ENCODE data around the gene EPM2AIP1.
"Not testable (repeated sequence)": the region's sequence is repeated elsewhere in the genome, so short reads cannot be mapped to it uniquely, and the experiment has no call there.

The EPM2AIP1 gene

DNA sequence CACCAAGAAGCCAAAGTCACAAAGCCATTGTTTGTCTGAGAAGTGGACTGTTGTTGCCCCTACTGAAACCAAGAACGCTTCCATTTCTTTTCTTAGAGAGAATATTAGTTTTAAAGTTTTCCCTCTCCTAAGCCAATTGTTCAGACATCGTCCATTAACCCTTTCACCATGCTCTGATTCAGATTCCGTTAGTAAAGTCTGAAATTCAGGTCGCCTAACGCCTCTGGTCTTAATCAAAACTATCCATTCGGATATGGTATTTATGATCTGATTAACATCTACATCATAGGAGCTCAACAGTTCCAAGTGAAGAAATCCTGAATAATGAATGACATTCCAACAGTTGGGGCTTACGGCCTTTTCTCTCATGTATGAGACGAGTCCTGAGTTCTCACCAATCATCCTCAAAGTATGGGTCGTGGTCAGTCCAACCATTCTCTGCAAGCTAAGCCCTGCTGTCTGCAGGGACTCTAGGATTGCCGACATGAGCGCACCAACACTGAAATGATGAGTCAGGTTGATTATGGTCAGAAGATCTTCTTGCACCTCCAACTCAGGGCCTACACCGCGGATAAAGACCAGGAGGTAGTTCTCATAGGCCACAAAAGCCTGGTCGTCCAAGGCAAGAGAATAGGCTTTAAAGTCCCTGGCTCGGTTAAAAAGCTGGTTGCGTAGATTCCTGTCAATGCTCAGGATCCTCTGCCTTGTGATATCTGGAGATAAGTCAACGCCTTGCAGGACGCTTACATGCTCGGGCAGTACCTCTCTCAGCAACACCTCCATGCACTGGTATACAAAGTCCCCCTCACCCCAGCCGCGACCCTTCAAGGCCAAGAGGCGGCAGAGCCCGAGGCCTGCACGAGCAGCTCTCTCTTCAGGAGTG is 767 bp downstream of the EPM2AIP1 start:
- DNase-seq: no peak

DNA sequence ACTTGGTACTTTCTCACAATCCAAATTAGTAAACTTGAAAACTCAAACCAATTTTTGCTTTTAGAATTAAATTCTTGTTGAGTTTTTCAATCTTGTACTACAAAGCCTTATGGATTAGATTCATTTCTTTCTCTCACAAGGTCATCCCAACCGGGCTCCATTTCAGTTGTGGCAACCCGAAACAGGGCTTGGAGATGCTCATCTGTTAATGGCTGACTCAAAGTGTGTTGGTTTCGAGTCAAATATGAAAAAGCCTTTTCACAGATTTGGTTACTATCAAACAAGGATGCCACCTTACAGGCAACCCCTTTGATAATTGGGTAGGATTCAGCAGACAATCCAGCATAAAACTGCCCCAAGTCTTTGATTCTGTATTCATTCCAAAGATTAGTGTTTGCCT is 1.8 kb downstream of the EPM2AIP1 start:
- no peak for DNase-seq

DNA sequence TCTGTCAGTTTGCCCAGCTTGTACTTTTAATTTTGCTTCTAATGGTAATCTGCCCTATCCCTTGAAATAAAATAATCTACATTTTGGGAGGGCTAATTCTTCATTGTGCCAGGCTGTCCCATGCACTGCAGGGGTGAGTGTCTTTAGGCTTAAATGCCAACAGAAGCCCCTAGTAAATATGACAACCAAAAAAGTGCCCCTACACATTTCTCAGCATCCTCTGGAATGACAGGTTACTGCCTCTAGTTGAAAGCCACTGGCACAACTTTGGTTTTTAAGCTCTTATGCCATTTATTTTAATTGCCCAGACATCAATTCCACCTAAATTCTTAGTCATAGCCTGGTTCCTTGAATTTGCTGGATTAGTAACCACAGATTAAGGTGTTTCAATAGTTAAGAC is 3.4 kb downstream of the EPM2AIP1 start:
- DNase-seq: no peak

DNA sequence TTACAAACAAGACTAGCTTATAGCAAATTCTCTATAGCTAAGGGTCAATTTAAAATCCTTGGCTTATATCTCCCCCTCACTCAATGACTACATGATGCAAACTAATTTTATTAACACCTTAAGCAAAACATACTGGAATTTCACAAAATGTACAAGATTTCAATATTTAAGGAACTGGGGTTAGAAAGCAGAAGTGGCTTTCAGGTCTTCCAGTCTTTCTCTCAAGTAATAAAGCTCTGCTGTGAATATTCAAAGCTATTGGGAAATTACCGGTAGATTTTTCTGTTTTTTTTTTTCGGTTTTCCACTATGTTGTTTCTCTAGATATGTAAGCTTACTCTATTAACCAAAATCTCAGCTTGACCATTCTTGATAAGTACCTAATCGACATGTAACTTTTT is 3.9 kb downstream of the EPM2AIP1 start:
- DNase-seq: no peak

DNA sequence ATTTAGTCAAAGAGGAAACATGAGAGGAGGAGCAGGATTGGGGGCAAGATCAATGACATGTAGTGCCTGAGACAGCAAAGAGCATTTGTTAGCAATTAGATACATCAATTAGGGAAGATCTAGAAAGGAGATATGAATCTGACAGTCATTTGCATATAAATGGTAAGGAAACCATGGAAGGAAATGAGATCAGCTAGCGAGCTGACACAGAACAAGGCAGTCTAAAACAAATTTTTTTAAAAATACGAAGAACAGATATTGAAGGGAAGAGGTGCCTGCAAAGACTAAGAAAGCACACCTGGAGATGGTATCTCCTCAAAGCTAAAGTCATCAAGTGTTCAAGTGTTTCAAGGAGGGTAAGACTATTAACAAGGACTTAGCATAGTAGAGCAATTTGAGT is 4.6 kb downstream of the EPM2AIP1 start:
- DNase-seq: no peak

DNA sequence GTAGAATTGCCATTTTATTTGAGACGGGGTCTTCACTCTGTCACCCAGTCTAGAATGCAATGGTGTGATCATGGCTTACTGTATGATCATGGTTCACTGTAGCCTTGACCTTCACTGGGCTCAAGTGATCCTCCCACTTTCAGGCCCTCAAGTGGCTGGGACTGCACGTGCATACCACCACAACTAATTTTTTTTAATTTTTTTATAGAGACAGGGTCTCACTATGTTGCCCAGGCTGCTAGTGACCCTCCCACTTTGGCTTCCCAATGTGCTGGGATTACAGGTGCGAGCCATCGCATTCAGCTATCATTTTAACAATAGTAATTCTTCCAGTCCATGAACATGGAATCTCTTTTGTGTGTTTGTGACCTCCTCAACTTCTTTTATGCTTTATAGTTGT is 11.9 kb downstream of the EPM2AIP1 start:
- no peak for DNase-seq

DNA sequence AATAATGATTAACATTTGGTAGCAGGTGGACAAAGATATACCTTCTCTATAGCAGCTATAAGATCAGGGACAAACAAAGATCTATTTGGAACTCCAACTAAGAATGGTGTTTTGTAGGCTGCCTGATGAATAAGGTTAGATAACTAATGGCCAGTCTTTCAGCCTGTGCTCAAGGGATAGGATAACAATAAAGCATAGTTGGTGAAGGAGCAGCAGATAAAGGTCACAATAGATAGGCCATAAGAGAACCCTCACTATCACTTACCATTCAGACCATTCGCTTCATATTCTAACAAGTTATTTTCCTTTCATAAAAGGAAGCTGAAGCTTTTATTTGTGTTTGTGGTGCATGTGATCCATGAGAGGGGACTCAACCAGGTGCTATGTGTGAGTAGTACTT is 19.8 kb downstream of the EPM2AIP1 start:
- DNase-seq: no peak

DNA sequence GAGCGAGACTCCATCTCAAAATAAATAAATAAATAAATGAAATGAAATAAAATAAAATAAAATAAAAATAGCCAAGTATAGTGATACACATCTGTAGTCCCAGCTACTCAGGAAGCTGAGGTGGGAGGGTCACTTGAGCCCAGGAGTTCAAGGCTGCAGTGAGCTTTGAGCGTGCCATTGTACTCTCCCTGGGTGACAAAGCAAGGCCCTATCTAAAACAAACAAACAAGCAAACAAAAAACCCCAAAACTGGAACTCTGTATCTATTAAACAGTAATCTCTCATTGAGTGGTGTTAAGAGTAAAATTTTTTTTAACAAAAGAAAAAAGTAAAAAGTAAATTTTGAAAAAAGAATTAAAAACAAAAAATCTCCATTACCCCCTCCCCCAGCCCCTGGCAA is 20.8 kb downstream of the EPM2AIP1 start:
- no peak for DNase-seq

DNA sequence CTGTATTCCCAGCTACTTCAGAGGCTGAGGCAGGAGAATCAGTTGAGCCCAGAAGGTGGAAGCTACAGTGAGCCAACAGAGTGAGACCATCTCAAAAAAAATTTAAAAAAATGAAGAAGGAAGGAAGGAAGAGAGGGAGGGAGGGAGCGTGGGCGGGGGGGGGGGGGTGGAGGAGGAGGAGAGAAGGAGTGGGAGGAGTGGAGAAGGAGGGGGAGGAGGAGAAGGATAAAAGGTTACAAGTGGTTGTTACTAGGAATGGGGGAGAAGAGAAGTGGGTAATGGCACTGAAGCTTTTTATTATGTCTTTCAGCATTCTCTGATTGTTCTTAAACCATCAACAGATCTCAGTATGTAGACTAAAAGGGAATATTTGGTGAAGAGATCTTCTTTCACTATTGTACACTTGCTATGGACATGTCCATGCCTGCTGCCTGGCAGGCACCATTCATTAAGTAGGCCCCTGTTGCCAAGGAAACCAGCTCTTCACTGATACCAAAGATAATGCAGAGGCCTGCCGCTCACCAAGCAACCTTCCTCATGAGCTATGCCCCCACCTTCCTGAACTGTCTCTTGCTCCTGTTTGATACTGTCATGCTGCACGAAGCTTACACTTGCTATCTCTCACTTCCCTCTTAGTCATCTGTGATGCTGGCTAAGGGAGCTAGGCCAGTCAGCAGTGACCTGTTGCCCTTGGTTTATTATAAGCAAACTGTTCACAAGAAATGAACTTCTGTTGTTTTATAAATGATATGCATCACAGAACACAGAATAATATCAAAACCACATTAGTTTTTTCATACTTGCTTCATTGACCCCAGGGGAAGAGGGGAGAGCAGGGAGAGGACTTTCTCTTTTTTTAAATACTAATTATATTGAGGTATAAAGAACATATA is 23.1 kb downstream of the EPM2AIP1 start:
- DNase-seq: peak; percentile 35

DNA sequence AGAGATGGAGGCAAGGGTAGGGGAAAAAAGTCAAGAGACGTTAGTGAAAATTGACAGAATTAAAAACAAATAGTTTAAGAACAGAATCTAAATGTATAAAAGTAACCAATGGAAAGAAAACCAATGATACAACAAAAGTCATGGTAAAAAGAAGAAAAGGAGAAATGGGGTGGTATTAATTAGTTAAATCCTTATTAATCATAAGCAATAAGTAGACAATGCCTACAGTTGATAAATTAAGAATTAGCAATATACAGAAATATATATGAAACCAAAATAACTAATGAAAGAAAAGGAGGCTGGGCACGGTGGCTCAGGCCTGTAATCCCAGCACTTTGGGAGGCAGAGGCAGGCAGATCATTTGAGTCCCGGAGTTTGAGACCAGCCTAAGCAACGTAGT is 23.8 kb downstream of the EPM2AIP1 start:
- no peak for DNase-seq

DNA sequence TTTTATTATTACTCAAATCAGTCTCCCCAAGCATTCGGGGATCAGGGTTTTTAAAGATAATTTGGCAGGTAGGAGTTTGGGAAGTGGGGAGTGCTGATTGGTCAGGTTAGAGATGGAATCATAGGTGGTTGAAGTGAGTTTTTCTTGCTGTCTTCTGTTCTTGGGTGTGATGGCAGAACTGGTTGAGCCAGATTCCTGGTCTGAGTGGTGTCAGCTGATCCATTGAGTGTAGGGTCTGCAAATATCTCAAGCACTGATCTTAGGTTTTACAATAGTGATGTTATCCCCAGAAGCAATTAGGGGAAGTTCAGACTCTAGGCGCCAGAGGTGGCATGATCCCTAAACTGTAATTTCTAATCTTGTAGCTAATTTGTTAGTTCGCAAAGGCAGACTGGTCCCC is 27.5 kb downstream of the EPM2AIP1 start:
- no peak for DNase-seq

DNA sequence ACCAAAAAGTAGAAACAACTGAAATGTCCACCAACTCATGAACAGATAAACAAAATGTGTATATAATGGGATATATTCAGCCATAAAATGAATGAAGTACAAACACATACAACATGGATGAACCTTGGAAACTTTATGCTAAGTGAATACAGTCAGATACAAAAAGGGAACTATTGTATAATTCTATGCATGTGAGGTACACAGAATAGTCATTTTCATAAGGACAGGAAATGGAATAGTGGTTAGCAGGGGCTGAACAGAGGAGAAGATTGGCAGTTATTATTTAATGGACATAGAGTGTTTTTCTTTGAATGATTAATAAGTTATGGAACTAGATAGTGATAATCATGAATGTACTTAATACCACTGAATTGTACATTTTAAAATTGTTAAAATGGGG is 28.1 kb downstream of the EPM2AIP1 start:
- DNase-seq: no peak

DNA sequence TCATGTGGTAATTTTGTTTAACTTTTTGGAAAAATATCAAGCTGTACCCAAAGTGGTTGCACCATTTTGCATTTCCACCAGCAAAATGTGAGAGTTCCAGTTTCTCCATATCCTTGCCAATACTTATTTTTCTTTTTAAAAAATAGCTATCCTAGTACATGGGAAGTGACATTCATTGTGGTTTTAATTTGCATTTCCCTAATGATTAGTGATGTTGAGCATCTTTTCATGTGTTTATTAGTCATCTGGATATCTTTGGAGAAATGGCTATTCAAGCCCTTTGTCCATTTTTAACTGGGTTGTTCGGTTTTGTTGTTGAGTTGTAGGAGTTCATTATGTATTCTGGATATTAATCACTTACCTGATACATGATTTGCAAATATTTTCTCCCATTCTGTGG is 28.6 kb downstream of the EPM2AIP1 start:
- no peak for DNase-seq

DNA sequence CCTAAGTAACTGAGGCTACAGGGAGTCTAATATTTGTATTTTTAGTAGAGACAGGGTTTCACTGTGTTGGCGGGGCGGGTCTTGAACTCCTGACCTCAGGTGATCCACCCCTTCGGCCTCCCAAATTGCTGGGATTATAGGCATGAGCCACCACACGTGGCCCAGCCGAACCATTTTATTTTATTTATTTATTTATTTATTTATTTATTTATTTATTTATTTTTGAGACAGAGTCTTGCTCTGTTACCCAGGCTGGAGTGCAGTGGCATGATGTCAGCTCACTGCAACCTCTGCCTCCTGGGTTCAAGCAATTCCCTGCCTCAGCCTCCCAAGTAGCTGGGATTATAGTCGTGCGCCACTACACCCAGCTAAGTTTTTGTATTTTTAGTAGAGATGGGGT is 29.9 kb downstream of the EPM2AIP1 start:
- DNase-seq: not testable (repeated sequence)

DNA sequence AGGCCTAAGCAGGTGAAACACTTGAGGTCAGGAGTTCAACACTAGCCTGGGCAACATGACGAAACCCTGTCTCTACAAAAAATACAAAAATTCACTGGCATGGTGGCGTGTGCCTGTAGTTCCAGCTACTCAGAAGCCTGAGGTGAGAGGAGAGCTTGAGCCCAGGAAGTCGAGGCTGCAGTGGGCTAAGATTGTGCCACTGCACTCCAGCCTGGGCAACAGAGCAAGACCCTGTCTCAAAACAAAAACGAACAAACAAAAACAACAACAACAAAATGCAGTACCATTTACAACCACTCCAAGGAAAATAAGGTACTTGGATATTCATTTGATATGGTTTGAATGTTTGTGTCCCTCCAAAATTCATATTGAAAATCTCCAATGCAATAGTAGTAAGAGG is 32.4 kb downstream of the EPM2AIP1 start:
- DNase-seq: no peak

DNA sequence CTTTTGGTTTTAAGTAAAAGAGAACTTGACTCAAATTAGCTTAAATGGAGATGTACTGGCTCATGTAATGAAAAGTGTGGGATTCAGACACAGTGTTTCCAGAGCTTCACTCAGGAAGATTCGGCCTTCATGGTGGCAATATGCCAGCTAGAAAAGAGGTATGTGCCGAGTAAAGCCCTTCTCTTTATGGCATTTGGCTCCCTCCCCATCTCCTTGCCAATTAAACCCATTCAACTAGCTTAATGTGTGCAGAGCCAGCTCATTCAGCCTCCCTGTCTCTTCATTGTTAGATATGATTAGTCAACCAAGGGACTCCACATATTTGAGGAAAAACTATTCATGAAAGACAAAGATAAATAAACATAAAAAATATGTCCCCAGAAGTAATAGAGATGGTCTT is 33.1 kb downstream of the EPM2AIP1 start:
- DNase-seq: no peak

DNA sequence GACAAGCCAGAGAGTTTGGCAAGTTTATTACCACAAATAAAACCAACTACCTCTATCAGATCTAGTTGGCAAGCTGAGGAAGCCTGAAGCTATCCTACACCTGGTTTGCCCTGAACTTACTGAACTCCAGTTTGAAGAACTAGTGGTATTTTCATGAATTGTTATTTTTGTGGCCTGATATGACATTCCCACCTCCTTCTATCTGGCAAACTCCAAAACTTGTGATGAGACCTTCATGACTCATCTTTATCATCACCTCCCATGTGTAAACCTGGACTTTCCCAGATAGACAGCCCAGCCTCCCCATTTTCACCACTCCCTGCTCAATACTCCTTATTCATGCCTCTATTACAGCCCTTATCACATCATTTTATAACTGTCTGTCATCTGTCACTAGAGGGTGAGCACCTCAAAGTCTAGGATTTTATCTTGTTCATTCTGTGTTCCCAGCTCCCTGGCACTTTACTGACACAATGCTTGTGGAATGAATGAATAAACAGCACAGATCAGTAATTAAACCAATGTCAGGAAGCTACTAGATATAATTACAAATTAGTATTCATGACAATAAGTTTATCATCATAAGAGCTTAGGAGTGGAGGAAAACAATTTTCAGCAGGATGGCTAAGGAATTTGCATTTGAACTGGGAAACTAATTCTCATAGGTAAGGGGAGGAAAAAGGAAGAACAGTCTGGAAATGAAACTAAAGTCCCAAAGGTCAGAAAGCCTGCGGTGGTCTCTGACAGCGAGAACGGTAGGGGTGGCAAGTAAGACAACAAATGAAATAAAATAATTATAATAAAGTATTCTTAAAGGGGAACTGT is 34.9 kb downstream of the EPM2AIP1 start:
- no peak for DNase-seq

DNA sequence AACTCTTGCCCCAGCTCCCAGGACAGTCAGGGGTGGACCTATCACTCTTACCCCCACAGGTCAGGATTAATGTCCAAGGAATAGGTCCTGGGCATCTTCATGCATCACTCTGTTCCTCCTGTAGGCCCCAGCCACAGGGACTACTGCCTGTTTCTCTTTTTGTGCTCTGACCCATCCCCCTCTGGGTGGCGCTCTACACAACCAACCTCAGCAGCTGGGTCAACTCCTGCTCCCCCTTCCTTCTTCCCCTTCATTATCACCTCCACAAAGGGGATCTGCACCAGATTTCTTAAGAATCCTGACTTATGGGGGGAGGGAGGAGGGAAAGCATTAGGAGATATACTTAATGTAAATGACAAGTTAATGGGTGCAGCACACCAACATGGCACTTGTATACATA is 35.9 kb downstream of the EPM2AIP1 start:
- no peak for DNase-seq

DNA sequence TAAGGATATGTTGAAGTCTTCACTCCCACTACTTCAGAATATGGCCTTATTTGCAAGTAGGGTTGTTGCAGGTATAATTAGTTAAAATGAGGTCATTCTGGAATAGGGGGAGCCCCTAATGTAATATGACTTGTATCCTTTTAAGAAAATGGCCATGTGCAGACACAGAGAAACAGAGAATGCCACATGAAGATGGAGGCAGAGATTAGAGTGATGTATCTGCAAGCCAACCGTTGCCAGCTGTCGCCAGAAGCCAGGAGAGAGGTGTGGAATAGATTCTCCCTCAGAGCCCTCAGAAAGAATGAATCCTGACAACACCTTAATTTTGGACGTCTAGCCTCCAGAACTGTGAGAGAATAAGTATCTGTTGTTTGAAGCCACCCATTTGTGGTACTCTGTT is 36.8 kb downstream of the EPM2AIP1 start:
- no peak for DNase-seq

DNA sequence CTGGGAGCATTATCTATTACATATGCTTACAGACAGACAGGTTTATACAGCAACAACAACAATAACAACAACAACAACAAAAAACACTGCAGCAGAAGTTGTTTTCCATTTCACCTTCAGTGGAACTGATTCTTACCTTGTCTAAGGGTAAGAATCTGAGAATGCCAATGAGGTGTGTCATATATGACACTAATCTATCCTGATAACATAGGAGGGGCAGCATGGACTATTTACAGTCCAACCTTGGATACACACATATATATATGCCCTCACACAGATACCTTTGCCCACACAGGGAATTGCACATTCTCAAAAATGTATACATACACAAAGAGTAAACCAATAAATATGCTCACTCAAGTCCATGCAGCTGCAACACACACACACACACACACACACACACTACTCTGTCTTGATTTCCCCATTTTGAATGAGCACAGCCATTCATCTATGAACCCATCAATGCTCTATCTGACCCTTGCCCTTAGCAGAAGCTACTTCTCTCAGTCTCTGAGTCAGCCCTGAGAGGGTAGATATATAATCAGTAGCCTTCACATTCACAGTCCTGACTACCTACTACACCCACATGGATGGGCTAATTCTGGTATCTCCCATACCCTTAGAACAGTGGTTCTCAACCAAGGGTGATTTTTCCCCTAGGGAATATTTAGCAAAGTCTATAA is 38.3 kb downstream of the EPM2AIP1 start:
- DNase-seq: no peak

DNA sequence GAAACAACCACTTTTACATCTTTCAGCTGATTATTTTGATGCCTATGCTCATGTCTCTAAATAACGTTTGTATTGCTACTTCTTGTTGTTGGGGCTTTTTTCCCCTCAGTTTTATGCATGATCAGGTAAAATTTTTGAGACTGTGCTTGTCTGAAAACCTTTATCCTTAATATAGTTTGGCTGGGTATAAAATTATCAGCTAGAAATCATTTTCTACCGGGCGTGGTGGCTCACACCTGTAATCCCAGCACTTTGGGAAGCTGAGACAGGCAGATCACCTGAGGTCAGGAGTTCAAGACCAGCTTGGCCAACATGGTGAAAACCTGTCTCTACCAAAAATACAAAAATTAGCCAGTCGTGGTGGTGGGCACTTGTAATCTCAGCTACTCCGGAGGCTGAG is 45.1 kb downstream of the EPM2AIP1 start:
- DNase-seq: not testable (repeated sequence)

DNA sequence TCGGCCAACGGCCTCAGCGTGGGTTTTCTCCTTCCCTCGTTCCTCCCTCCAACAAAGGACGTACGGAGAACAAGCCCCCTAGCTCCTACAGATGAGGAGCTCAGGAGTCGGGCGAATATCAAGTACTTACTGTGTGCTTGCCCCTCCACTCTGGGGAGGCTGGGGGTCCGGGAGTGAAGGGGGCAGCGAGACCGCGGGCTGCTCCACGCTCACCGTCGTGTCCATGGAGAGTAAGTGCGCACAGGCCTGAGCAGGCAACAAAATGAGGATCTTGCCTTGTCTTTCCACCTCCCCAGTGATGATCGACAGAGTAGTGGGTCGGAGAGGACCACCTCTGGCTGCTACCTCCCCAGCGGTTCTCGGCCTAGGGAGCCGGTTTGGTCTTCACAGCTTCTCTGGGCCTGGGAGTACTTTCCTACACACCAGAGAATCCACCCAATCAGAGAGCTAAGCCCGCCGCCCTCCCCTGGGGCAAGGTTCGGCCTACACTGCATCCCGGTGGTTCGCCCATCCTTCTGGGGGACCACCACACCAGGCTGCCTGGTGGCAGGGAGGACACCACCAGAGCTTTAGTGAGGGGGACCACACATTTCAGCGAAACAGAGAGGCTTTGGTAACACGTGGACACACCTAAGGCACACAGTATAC is 47.5 kb downstream of the EPM2AIP1 start:
- no peak for DNase-seq

Data from NCI-H774 (cell line).